Medulla oblongata (tissue), 1 donor: ENCODE measurements around the gene ADAMTS12.

ENCODE experiments used
- DNase-seq: peaks from one replicate; pipeline ENCODE4 v3.0.0-alpha.2; 2015; ENCODE audit errors: extremely low spot score

The ADAMTS12 gene

DNA sequence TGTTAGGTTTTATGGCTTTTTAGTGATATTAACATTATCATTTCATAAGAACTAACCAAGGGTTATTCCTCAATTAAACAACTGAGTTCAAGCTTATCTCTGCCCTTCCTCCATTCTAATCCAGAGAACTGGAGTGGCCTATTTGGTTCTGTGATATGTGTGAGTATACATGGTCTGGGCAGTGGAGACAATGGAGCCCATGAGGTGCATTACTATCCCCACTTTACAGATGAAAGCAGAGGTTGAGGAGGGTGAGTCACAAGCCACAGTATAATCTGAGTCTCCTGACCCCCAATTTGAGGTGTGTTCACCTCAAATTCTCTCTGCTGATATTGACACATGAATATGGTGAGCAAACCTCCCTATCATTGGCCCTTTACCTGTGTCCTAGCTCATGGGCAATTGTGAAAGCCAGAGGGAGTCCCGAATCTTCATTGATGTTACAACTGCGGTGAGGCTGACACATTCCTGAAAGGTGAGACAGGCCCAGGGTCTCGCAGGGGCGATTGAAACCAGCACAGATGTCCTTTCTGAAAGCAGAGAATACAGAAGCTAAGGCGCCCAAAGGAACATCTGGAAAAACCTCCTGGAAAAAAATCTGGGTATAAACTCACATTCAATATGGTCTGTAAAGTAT is 233.9 kb downstream of the ADAMTS12 start:
- DNase-seq: no peak

DNA sequence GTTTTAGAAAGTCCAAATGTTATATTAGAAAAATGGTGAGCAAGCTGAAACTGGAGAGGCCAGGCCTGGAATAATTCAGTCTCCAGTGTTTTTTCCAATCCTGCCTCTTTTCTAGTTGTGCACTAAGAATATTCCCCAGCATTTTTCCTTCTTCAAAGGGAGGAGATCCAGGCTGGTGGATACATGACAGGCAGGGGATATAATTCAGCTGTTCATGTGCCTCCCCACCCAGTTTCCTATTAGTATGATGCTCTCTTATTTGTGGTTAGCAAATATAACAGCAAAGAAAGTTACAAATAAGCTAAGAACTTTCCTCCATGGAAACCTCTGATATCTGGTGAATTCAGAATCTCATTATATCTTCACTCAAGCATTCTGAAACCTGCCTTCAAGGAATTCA is 234.6 kb downstream of the ADAMTS12 start:
- no peak for DNase-seq

DNA sequence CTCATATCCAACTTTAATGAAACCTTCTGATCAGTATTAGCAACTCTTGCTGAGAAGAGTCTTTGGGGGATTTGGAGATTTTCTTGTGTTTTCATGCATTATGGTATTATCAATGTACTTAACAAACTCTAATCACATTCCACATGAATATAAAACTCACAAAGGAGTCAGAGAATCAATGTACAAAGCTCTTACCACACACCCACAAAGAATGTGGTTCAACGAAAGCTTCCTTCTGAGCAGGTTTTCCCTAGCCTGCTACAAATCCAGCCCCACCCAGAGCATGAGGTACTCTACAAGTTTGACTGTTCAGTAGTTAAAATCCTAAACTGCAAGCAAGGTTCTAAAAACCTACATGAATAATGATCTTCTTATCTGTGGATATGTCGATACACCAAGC is 240.9 kb downstream of the ADAMTS12 start:
- no peak for DNase-seq

DNA sequence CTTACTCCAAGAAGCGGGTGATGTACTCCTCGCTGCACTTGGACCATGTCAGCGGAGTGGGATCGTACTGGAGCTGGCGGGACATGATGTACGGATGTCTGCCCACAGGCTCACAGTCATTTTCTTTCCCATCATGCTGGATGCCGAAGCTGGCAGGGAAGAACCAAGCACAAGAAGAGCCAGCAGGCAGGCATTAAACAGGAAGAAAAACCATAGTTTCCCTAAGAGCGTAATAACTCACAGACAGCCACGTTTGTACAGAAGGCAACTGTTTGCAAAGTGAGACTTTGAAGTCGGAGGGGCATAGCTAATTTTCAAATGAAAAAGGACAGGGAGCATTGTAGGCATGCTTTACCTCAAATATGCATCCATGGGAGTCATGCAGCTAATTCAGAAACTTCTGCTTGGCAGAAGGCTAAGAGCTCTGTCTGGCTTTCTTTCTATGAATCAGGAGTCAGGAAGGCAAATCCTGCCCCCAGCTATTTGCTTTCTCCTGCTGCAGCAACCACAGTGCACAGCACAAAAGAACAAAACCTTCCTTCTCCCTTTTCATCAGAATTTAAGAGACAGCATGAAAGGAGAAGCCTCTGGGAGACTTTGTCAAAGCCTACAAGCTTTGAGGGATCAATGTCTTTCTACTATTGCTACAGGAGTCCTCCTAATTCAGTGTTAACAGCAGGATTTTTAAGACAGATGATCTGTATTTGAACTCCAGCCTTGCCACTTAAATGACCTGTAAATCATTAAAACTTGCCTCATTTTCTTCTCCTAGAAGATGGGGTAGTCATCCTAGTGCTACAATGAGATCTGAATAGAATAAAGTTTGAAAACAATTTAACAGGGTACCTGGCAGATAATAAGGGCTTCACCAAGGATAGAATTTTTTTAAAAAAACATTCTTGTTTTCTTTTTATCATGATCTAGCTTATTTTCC is 242.0 kb downstream of the ADAMTS12 start:
- DNase-seq: peak; percentile 7

DNA sequence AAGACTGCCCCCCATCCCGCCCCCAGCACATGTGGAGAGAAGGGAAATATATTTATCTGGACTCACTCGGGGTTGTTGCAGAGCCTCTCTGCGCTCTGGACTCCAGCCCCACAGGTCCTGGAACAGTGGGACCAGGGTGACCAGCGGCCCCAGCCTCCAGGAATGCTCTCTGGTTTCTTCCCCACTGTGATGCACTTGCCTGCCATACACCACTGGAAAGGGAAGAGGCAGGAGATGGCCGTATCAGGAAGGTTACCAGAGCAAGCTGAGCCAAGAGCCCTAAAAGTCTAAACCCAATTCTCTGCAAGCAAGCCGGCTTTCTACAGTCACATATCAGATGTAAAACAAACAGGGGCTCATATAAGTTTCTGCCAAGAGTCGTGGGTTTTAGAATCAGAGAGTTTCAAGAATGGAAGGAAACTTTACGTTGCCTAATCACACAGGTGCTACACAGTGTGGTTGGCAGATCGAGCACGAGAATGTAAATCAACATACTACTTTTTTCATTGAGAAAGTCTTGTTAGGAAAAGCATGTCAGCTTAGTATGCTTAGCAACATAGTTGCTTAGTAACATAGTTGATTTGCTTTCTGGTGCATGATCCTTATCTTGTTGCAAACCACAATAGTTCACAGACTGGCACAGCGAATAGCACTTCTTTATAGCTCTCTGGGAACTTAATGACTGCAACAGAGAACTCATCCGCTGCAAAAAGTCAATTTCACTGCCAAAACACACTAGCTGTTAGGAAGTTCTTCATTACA is 249.9 kb downstream of the ADAMTS12 start:
- DNase-seq: no peak

GRCh38 chr5:33639474-33639873 is 252.3 kb downstream of the ADAMTS12 start:
- no peak for DNase-seq

DNA sequence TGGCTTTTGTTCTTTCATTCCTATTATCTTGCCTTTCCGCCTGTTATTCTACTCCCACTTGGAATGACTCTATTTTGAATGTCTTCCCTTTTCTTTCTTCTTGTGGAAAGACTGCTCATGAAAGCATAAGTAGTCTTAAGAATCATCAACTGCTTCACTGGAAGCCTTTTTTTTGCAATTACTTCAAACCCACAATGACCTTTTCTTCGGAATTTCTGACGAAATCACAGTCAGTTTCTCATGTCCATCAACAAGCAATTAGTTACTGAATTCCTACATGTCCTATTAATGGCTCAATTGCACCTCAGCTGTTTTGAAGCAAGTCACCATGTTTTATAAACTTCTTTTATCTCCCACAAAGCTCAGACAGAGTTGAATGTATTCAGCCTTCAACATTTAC is 254.8 kb downstream of the ADAMTS12 start:
- DNase-seq: no peak

- DNase-seq: no peak
These were observed 256.2 kb downstream of the ADAMTS12 start for GRCh38 chr5:33635582-33635981.

- DNase-seq: no peak
These were observed 258.1 kb downstream of the ADAMTS12 start for GRCh38 chr5:33633699-33634098.

GRCh38 chr5:33631786-33632185 is 260.0 kb downstream of the ADAMTS12 start:
- DNase-seq: no peak

DNA sequence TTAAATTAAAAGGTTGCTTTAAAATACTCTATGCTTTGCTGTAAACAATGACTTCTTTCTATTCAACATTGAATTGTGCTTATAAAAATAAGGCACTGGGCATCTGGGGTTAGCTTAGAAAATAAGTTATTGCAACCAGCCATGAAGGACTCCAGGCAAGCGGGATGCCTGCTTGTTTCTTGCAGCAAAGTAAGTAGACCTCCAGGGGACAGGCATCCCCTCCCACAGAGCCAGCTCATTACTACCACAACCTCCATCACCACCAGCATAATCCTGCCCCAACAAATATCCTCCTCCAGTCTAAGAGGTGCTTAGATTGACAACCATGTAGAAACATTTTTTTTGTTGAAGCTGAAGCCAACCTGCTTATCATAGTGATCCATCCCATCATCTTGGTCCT is 260.7 kb downstream of the ADAMTS12 start:
- no peak for DNase-seq

- no peak for DNase-seq
These were observed 261.8 kb downstream of the ADAMTS12 start for GRCh38 chr5:33629999-33630398.

DNA sequence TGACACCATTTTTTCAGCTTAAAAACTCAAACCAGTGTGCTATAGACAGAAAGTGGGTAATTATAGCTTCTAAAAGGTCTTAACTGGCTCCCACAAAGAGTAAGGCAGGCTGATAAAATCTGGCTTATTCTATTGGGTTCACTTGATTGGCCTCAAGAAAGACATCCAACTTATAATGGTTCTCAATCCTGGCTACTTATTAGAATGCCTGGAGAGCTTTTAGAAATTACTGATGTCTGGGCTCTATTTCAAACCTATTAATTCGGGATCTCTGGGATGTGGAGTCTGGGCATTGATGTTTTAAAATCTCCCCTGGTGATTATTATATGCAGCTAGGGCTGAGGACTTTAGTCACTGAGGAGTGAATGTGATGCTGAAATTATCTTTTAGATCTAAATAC is 263.0 kb downstream of the ADAMTS12 start:
- DNase-seq: no peak

GRCh38 chr5:33621514-33621913 is 270.3 kb downstream of the ADAMTS12 start:
- DNase-seq: no peak

GRCh38 chr5:33614039-33614438 is 277.8 kb downstream of the ADAMTS12 start:
- no peak for DNase-seq

DNA sequence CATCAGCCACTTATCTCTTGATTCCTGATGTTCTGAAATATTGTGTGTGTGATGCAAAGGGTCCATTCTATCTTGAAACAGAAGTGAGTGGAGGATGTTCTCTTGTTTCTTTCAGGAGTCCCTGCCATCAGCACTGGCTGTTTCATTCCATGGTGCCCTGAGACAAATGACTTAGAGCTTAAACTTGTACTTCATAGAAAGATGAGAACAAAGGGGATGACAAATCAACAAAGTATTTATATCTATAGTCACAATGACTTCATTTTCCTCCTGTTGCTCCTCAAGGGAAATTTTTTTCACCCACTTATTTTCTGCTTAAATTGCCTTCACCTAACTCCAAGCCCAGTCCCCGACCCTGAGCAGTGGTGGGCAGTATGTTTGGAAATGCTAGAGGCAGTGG is 279.4 kb downstream of the ADAMTS12 start:
- DNase-seq: no peak

DNA sequence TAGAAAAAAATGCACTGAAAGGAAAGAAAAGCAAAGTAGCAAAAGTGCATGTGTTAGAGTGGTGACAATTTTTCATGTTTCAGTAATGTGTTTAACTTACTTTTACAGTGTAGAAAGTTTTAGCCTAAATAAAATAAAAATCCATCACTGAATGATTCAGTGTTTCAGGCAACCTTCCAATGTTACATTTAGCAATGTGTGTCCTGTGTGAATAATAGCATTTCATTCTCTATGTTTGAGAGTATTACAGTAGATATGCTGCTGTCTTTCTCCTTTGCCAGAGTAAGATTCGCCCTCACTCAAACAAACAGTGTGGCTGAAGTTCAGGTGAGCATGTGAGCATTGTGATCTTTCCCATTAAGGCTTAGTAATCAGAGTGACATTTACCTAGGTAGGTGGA is 279.9 kb downstream of the ADAMTS12 start:
- no peak for DNase-seq

- no peak for DNase-seq
These were observed 283.3 kb downstream of the ADAMTS12 start for GRCh38 chr5:33608344-33609041.

DNA sequence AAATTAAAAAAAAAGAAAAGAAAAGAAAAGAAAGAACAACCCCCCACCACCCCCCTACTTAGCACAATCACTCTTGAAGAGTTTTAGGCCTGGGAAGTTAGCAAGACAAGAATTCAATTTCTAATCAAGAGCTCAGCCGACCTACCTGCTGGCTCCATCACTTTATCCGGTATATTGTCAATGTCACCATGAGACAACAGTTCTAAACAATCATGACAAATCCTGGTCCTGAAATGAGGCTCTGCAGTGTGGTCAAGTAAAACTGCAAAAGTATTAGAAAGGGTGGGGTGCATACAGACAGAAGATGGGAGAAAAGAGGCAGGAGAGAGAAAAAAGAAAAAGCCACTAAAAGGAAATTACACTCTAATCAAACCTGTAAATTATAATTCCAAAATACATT is 287.3 kb downstream of the ADAMTS12 start:
- no peak for DNase-seq

- no peak for DNase-seq
These were observed 289.9 kb downstream of the ADAMTS12 start for GRCh38 chr5:33601881-33602280.

GRCh38 chr5:33595303-33595702 is 296.5 kb downstream of the ADAMTS12 start:
- no peak for DNase-seq

GRCh38 chr5:33594006-33594405 is 297.8 kb downstream of the ADAMTS12 start:
- DNase-seq: no peak
